Epithelial cell of esophagus (primary cell): ENCODE results near the gene RAB28.
"Not testable (repeated sequence)": the region's sequence is repeated elsewhere in the genome, so short reads cannot be mapped to it uniquely, and the experiment has no call there.

Source experiments
- DNase-seq: peaks from one replicate; pipeline ENCODE4 v3.0.0; 2010; ENCODE audit warnings: low read depth
- H3K4me3 ChIP-seq: 2 replicates; pipeline ENCODE4 v1.5.1; 2011; ENCODE audit warnings: mild to moderate bottlenecking, low read length, control low read depth
- CTCF ChIP-seq: IDR thresholded peaks from 2 replicates; pipeline ENCODE4 v1.5.1; 2011; ENCODE audit warnings: low read depth, mild to moderate bottlenecking, low read length, control low read depth, inconsistent platforms; ENCODE audit not compliant: insufficient read depth; ENCODE audit errors: missing control alignments

The RAB28 gene

GRCh38 chr4:13430834-13431568 is 53.1 kb downstream of the RAB28 start:
- H3K4me3 ChIP-seq = no peak overlapping the region
- TF ChIP-seq CTCF = peak; percentile 17
- peak; percentile 14 for DNase-seq

- no peak for TF ChIP-seq CTCF
- DNase-seq = peak; percentile 79
- H3K4me3 ChIP-seq = peak overlapping the region; percentile 26
Measured at GRCh38 chr4:13427599-13428325, 56.4 kb downstream of the RAB28 start.

- no peak for TF ChIP-seq CTCF
- no peak overlapping the region for H3K4me3 ChIP-seq
- no peak for DNase-seq
Measured at GRCh38 chr4:13415068-13415785, 68.9 kb downstream of the RAB28 start.

GRCh38 chr4:13413729-13414437 is 70.3 kb downstream of the RAB28 start:
- no peak for TF ChIP-seq CTCF
- no peak overlapping the region for H3K4me3 ChIP-seq
- no peak for DNase-seq

GRCh38 chr4:13411942-13412341 is 72.2 kb downstream of the RAB28 start:
- no peak for TF ChIP-seq CTCF
- no peak for DNase-seq
- no peak overlapping the region for H3K4me3 ChIP-seq

GRCh38 chr4:13409324-13409723 is 74.8 kb downstream of the RAB28 start:
- TF ChIP-seq CTCF = no peak
- DNase-seq = no peak
- H3K4me3 ChIP-seq = no peak overlapping the region

- not testable (repeated sequence) for H3K4me3 ChIP-seq, DNase-seq
Measured at GRCh38 chr4:13406156-13406555, 78.0 kb downstream of the RAB28 start.
